SK-N-MC (cell line): ENCODE results near the gene DPYSL4.

ENCODE experiments used
- EZH2 ChIP-seq: fragments of 200-600 bp; sonication (generic); IDR thresholded peaks from one replicate; pipeline ENCODE4 v1.6.1; 2017; ENCODE audit warnings: antibody characterized with exemption
- POLR2AphosphoS5 ChIP-seq: IDR thresholded peaks from 2 replicates; pipeline ENCODE4 v1.6.1; 2012; ENCODE audit warnings: mild to moderate bottlenecking, low read depth, low read length, borderline replicate concordance

GRCh38 chr10:132168571-132169030 lies 18.1 kb upstream of the DPYSL4 start:
- TF ChIP-seq POLR2AphosphoS5 (no peak), EZH2 (no peak)
